ENCODE data around the gene MYOT. TPM values are rescaled to one million over a fixed set of nuclear protein-coding genes. Genes with fewer than 3 reads are reported as not detected.

The MYOT gene
- total RNA-seq, 4 donors from 2014 or later, result 1.5 to 6.2 (median 2.4) TPM; not detected in 1

GRCh38 chr5:137836997-137837396 lies 30.7 kb upstream of the MYOT start:
- TF ChIP-seq CTCF (IDR thresholded peaks at IDR 0.05; ENCODE audit: low read depth), result no peak

- TF ChIP-seq CTCF (IDR thresholded peaks at IDR 0.05; ENCODE audit: low read depth), result no peak
These were observed 29.9 kb upstream of the MYOT start for GRCh38 chr5:137837491-137838394.

GRCh38 chr5:137838976-137839375 lies 28.7 kb upstream of the MYOT start:
- no peak for TF ChIP-seq CTCF (IDR thresholded peaks at IDR 0.05; ENCODE audit: low read depth)

- no peak for TF ChIP-seq CTCF (IDR thresholded peaks at IDR 0.05; ENCODE audit: low read depth)
These were observed 25.4 kb upstream of the MYOT start for GRCh38 chr5:137842296-137842695.

GRCh38 chr5:137843676-137844299 lies 23.9 kb upstream of the MYOT start:
- TF ChIP-seq CTCF (IDR thresholded peaks at IDR 0.05; ENCODE audit: low read depth), result no peak

- TF ChIP-seq CTCF (IDR thresholded peaks at IDR 0.05; ENCODE audit: low read depth), result no peak
These were observed 22.2 kb upstream of the MYOT start for GRCh38 chr5:137845472-137845871.

GRCh38 chr5:137847687-137848086 lies 20.0 kb upstream of the MYOT start:
- TF ChIP-seq CTCF (IDR thresholded peaks at IDR 0.05; ENCODE audit: low read depth), result no peak

Data from subcutaneous adipose tissue (tissue), 4 donors.